SK-N-SH treated with all-trans-retinoic acid at 6 μM for 48 hours (cell line): ENCODE data around the gene SPECC1L.

Source experiments
- ATAC-seq: fragments of 200-7000 bp; cut with Tn5 transposase; 3 replicates; pipeline ENCODE4 v1.9.1; 2020; ENCODE audit warnings: mild to moderate bottlenecking, moderate library complexity
- BACH2 ChIP-seq: fragments of 250-450 bp; sonication (Bioruptor Pico); IDR thresholded peaks from 2 replicates; pipeline ENCODE4 v1.9.0; 2021; ENCODE audit warnings: mild to moderate bottlenecking, borderline replicate concordance
- CREB5 ChIP-seq: fragments of 250-450 bp; sonication (Bioruptor Pico); IDR thresholded peaks from 2 replicates; pipeline ENCODE4 v1.5.1; 2020; ENCODE audit warnings: low read depth, mild to moderate bottlenecking, moderate library complexity
- CSDC2 ChIP-seq: fragments of 250-450 bp; sonication (Bioruptor Pico); IDR thresholded peaks from 2 replicates; pipeline ENCODE4 v1.5.0; 2020; ENCODE audit warnings: mild to moderate bottlenecking, moderate library complexity
- CSRNP3 ChIP-seq: fragments of 250-450 bp; sonication (Bioruptor Pico); IDR thresholded peaks from 2 replicates; pipeline ENCODE4 v1.5.1; 2021; ENCODE audit warnings: mild to moderate bottlenecking, moderate library complexity
- POU6F1 ChIP-seq: fragments of 250-450 bp; sonication (Bioruptor Pico); IDR thresholded peaks from 2 replicates; pipeline ENCODE4 v1.8.0; 2021; ENCODE audit warnings: low read depth, mild to moderate bottlenecking, moderate library complexity, borderline replicate concordance
- PPARA ChIP-seq: fragments of 250-450 bp; sonication (Bioruptor Pico); IDR thresholded peaks from 2 replicates; pipeline ENCODE4 v1.5.0; 2020; ENCODE audit warnings: mild to moderate bottlenecking, borderline replicate concordance
- RARB ChIP-seq: fragments of 250-450 bp; sonication (Bioruptor Pico); IDR thresholded peaks from 2 replicates; pipeline ENCODE4 v1.8.0; 2021; ENCODE audit warnings: mild to moderate bottlenecking, moderate library complexity
- SNAI2 ChIP-seq: fragments of 250-450 bp; sonication (Bioruptor Pico); IDR thresholded peaks from 2 replicates; pipeline ENCODE4 v1.5.0; 2020; ENCODE audit warnings: mild to moderate bottlenecking, moderate library complexity
- TCF4 ChIP-seq: fragments of 250-450 bp; sonication (Bioruptor Pico); IDR thresholded peaks from 2 replicates; pipeline ENCODE4 v1.8.0; 2021; ENCODE audit warnings: mild to moderate bottlenecking, moderate library complexity, borderline replicate concordance
- TSHZ2 ChIP-seq: fragments of 250-450 bp; sonication (Bioruptor Pico); IDR thresholded peaks from 2 replicates; pipeline ENCODE4 v1.5.0; 2020; ENCODE audit warnings: mild to moderate bottlenecking, moderate library complexity
- ZC3H10 ChIP-seq: fragments of 250-450 bp; sonication (Bioruptor Pico); IDR thresholded peaks from 2 replicates; pipeline ENCODE4 v1.5.1; 2021; ENCODE audit warnings: mild to moderate bottlenecking, moderate library complexity
- ZFP3 ChIP-seq: fragments of 250-450 bp; sonication (Bioruptor Pico); IDR thresholded peaks from 2 replicates; pipeline ENCODE4 v1.5.0; 2020; ENCODE audit warnings: mild to moderate bottlenecking, moderate library complexity
- ZFP30 ChIP-seq: fragments of 450-650 bp; formaldehyde crosslinking; IDR thresholded peaks from 2 replicates; pipeline ENCODE4 v1.5.0; 2022; ENCODE audit warnings: mild to moderate bottlenecking, moderate library complexity

The SPECC1L gene

GRCh38 chr22:24433001-24433827 is 162.6 kb downstream of the SPECC1L start (continued):
- no peak for TF ChIP-seq TSHZ2 (CRISPR knock-in tag)
- TF ChIP-seq, all 23 proteins: peak for 0

GRCh38 chr22:24433828-24434470 is 163.3 kb downstream of the SPECC1L start:
- TF ChIP-seq RARB (CRISPR knock-in tag): no peak
- no peak for TF ChIP-seq ZC3H10
- TF ChIP-seq POU6F1: no peak
- no peak for TF ChIP-seq ZFP3 (CRISPR knock-in tag)
- TF ChIP-seq BACH2 (CRISPR knock-in tag): no peak
- no peak for TF ChIP-seq SNAI2 (CRISPR knock-in tag)
- TF ChIP-seq CSDC2 (CRISPR knock-in tag): no peak
- no peak for TF ChIP-seq CSRNP3
- no peak for TF ChIP-seq TCF4
- no peak for TF ChIP-seq PPARA
- TF ChIP-seq, all 23 proteins: peak for 0
- no peak for ATAC-seq

- TF ChIP-seq CREB5 (CRISPR knock-in tag): no peak
- no peak for TF ChIP-seq POU6F1
- no peak for TF ChIP-seq TSHZ2 (CRISPR knock-in tag)
- TF ChIP-seq ZFP30 (CRISPR knock-in tag): no peak
- TF ChIP-seq, all 23 proteins: peak for 0
- ATAC-seq: no peak
Measured at GRCh38 chr22:24434471-24435322, 164.1 kb downstream of the SPECC1L start.
